NOMO-1 treated with dmso at 0.1 percent for 144 hours (cell line): ENCODE data around the gene ENTPD3.
A peak's percentile ranks its signal among the peaks of the same experiment; 100 is the strongest.

ENCODE experiments used
- DNase-seq: peaks from one replicate; lab custom pipeline; 2025; ENCODE audit not compliant: unreplicated experiment; lab: John Stamatoyannopoulos, UW

The ENTPD3 gene

DNA sequence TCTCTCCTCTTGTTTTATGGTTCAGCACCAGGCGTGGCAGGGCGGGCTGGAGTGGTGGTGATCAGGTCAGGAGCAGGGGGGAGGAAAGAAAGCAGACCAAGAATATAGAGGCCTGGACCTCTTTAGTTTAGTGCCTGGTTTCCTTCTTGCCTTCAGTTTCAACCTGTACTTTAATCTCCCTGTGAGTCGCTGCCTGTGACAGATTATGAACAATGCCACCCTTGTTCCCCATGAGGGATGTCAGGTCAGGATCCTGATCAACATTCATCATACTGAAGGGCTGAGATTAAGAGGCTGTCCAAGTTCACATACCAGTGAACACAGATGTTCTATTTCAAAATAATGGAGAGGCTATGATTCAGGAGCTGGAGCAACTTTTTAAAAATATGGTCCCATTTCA, 11.4 kb downstream of the ENTPD3 start:
- no peak for DNase-seq

DNA sequence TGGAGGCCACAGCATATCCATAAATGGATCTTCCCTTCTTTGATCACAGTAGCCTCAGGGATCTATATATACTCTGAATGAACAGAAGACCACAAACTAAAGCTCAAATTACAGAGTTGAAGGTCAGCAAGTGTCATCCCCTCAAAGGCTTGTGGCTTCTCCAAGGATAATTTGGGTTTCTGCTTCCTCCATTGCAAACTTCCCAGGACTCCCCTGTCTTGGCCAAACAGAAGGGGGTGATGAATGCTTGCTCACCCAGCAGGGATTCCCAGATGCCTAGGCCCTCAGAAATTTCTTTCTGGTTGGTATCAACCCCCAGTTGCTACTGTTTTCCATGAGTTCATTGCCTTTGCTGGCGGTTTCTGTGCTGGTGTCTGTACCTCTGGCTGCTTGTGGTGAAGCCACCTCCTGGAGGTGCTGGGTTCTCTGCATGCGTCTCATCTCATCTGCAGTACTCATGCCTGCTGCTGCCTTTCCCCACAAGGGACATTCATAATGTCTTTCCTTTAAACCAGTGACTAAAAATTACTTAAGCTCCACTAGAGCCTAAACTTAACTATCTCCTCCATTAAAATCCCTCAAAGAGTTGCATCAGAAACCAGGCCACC, 17.7 kb downstream of the ENTPD3 start:
- no peak for DNase-seq

DNA sequence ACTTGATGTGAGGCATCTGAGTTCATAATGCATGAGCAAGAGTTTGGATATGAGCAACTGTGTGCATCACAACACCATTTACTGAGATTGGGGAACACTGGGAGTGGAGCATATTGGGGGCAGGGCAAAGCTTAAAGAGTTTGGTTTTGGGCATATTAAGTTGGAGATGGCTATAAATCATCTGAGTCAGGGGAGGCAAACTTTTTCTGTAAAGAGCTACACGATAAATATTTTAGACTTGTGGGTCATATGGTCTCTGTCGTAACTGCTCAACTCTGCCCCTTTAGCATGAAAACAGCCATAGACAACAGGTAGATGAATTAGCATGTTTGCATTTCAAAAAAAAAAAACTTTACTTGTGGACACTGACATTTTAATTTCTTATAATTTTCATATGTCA, 20.0 kb downstream of the ENTPD3 start:
- DNase-seq = no peak

GRCh38 chr3:40407611-40408010, 20.6 kb downstream of the ENTPD3 start:
- no peak for DNase-seq

DNA sequence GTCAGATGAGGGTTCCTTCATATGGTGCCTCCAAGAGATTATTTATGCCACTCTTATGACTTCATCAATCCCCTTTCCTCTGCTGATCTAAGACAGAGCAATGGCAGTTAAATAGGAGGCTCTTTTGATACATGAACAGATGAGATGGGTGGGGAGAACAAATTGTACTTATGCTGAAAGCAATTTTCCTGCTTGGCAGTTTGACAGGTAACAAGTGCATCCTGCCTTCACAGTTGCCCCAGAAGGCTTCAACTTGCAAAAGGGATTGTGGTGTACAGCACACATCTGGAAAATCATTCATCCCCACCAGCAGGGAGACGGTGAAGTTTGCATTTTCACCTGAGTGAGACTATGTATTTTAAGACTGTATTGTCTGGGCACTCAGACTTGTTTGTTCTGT, 27.3 kb downstream of the ENTPD3 start:
- no peak for DNase-seq

GRCh38 chr3:40417845-40418543, 31.0 kb downstream of the ENTPD3 start:
- DNase-seq = no peak

GRCh38 chr3:40422861-40423260, 35.9 kb downstream of the ENTPD3 start:
- no peak for DNase-seq

- DNase-seq = no peak
Measured at GRCh38 chr3:40427045-40427669, 40.2 kb downstream of the ENTPD3 start.

DNA sequence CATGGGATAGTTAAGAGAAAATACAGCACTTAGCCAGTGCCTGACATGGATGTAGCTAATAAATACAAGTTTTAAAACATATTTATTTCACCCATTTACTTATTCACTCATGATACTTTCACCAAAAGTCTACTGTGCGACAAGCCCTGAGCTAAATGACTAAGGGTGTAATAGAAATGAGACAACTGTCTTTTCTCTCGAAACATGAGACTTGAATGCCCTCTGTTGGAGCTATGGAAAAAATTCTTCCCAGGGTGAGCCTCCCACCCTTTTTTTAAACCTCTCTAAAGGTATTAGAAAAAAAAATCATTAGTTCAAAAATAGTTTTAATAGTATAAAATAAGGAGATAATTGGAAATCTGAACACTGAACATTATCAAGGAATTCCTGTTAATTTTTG, 45.8 kb downstream of the ENTPD3 start:
- no peak for DNase-seq

- DNase-seq = no peak
Measured at GRCh38 chr3:40437889-40438288, 50.9 kb downstream of the ENTPD3 start.

DNA sequence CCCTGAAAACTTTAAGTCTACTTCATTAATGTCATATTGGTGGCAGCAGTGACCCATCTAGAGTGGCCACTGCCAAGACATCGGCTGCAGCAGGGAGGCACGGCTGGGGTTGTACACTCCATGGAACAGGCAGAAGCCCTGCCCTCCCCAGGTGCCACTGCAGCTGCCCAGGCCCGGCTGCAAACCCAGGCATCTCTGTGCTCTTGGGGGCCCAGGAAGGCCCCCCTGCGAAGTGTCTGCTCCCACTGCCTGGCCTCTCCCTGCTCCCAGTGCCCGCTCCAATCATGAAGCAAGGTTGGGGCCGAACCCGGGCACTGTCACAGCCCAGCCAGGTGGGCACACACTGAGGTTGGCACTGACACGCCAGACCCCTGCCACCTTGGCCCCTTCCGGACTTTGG, 58.1 kb downstream of the ENTPD3 start:
- DNase-seq = no peak

- DNase-seq = no peak
Measured at GRCh38 chr3:40445880-40446279, 58.9 kb downstream of the ENTPD3 start.

DNA sequence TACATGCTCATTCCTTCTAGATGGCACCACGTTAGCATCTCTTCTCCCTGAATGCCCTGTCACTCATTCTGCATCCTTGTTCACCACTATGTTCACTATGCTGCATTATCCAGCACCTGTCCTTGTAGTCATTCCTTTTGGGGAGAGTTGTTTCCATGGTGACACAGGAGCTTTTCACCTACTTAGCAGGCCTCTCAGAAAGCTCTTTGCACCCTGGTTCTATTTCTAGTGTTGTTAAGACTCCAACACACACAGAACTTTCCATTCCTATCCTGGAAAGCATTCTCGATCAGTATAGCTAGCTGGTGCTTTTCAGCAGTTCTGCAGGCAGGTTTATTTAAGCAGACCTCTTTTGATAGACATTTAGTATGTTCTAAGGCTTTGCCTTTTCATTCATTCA, 63.5 kb downstream of the ENTPD3 start:
- DNase-seq = no peak

DNA sequence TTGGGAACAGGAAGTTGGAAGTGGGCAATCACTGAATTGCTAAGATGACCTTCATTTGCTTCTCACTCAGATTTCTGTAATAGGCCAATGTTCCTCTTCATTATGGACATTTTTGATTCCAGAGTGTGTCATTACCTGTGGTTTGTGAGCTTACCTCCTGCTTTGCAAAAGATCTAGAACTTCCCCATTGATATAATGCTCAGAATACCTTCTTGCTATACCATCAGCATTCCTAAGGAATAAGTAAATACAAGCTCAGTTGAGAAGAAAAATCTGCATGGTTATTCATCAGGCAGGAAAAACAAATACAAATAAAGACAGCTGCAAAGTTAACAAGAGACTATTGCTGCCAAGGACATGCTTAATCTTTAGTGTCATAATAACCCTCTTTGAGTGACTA, 64.6 kb downstream of the ENTPD3 start:
- DNase-seq = no peak

GRCh38 chr3:40452057-40452456, 65.1 kb downstream of the ENTPD3 start:
- DNase-seq = no peak

DNA sequence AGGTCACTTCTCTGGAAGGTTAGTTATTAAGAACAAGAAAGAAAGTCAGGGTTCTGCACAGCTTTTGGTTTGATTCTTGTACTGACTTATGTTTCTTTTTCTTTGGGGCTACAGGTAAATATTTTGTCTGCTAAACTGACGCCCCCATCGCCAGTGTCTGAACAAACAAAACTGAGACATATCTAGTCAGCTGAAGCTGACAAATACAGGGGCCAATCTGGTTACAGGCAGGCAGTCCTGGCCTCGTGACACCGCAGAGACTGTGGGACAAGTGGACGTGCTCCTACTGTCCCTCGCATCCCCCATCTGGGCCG, 65.5 kb downstream of the ENTPD3 start:
- DNase-seq = no peak

DNA sequence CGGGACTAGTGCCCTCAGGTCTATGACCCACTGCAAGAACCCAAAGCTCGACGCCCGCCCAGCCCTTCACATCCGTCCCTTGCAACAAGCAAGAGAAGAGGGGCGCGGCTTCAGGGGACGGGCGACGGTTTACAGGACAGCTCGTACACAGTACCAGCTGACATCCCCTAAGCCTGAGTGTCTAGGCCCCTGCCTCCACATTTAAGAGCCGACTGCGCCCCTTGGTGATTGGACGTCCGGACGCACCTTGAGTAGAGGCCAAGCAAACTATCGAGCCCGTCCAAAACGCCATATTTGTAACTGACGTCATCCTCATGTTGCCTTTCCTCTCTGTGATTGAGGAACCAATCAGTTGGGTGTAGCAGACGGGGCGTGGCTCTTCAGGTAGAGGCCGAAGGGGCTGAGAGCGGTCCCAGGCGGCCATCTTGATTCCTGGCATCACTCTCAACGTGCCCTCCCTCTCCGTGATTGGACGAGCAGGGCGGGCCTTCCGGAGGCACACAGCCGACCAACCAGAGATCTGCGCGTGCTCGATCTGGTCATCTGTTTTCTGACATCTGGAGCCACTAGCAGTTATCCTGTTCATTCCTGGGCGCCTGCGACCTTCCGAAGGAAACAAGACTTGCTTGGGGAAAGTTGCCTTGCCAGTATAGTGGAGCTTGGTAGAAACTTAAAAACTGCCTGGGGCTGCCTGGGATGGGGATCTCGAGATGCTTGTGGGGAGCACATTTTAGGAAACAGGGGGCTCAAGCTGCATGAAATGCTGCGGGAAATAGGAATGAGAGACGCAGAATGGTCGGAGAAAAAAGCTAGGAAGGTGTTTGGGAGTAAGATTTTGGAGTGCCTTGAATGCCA, 66.1 kb downstream of the ENTPD3 start:
- peak; percentile 97 for DNase-seq

- DNase-seq = no peak
Measured at GRCh38 chr3:40453933-40454332, 66.9 kb downstream of the ENTPD3 start.

- no peak for DNase-seq
Measured at GRCh38 chr3:40455328-40455727, 68.3 kb downstream of the ENTPD3 start.

- DNase-seq = no peak
Measured at GRCh38 chr3:40456279-40456939, 69.4 kb downstream of the ENTPD3 start.
